PC-9 (cell line): ENCODE data around the gene TTBK2. TPM values are rescaled to one million over a fixed set of nuclear protein-coding genes. Genes with fewer than 3 reads are reported as not detected.

Experiments used
- BruUV-seq: library from RNA; stranded (reverse); fragments of 400-500 nt; replicated peaks from 2 replicates; lab custom pipeline; 2021; lab: Mats Ljungman, UMichigan
- CTCF ChIA-PET: fragments of 300-600 bp; sonication (Branson Sonifier 250); formaldehyde crosslinking; loops from one replicate; lab custom pipeline; 2022; ENCODE audit warnings: antibody characterized with exemption; lab: Charles Lee
- POLR2A ChIA-PET: fragments of 300-600 bp; sonication (Branson Sonifier 250); formaldehyde crosslinking; loops from one replicate; lab custom pipeline; 2022; ENCODE audit warnings: antibody characterized with exemption; ENCODE audit not compliant: unreplicated experiment; lab: Charles Lee
- DNase-seq, 2 experiments: peaks; one replicate each; pipeline versions ENCODE4 v3.0.0 to v3.0.0-alpha.2; 2015 to 2022; ENCODE audit warnings: mixed read lengths in 1 of 2
- H2AFZ ChIP-seq: fragments of 200-600 bp; sonication (generic); 2 replicates; pipeline ENCODE4 v1.8.1; 2017; ENCODE audit warnings: antibody characterized with exemption
- H3F3A ChIP-seq: fragments of 200-600 bp; sonication (generic); 2 replicates; pipeline ENCODE4 v1.8.1; 2017; ENCODE audit warnings: antibody characterized with exemption, mild to moderate bottlenecking, low read depth; ENCODE audit not compliant: insufficient read depth
- H3K27ac ChIP-seq: fragments of 200-600 bp; sonication (generic); 2 replicates; pipeline ENCODE4 v1.6.1; 2016; ENCODE audit warnings: mixed run types
- H3K27me3 ChIP-seq: fragments of 200-600 bp; sonication (generic); 2 replicates; pipeline ENCODE4 v1.6.1; 2016; ENCODE audit warnings: low read depth, mixed run types; ENCODE audit not compliant: insufficient read depth
- H3K36me3 ChIP-seq: fragments of 200-600 bp; sonication (generic); 2 replicates; pipeline ENCODE4 v1.6.1; 2016; ENCODE audit warnings: low read depth, mixed run types
- H3K4me1 ChIP-seq: fragments of 200-600 bp; sonication (generic); replicated peaks from 2 replicates; pipeline ENCODE4 v1.6.1; 2016; ENCODE audit warnings: mixed run types; ENCODE audit not compliant: insufficient read depth
- H3K4me2 ChIP-seq: fragments of 200-600 bp; sonication (generic); 2 replicates; pipeline ENCODE4 v1.6.1; 2017; ENCODE audit warnings: mixed run types
- H3K4me3 ChIP-seq: fragments of 200-600 bp; sonication (generic); 2 replicates; pipeline ENCODE4 v1.6.1; 2016; ENCODE audit warnings: mixed run types
- H3K79me2 ChIP-seq: fragments of 200-600 bp; sonication (generic); 2 replicates; pipeline ENCODE4 v1.6.1; 2017; ENCODE audit warnings: low read depth, mixed run types
- H3K9me2 ChIP-seq: fragments of 200-600 bp; sonication (generic); 2 replicates; pipeline ENCODE4 v1.8.1; 2017; ENCODE audit warnings: mild to moderate bottlenecking; ENCODE audit not compliant: insufficient read depth
- H3K9me3 ChIP-seq: fragments of 200-600 bp; sonication (generic); 2 replicates; pipeline ENCODE4 v1.8.1; 2016; ENCODE audit warnings: low read depth; ENCODE audit not compliant: insufficient read depth
- H4K20me1 ChIP-seq: fragments of 200-600 bp; sonication (generic); 2 replicates; pipeline ENCODE4 v1.8.1; 2017; ENCODE audit not compliant: insufficient read depth
- EZH2 ChIP-seq: fragments of 200-600 bp; sonication (generic); IDR thresholded peaks from 2 replicates; pipeline ENCODE4 v1.8.0; 2017; ENCODE audit warnings: antibody characterized with exemption, low read depth
- intact Hi-C: fragments of 100-400 bp; cut with micrococcal nuclease; formaldehyde crosslinking; loops from one replicate; pipeline ENCODE4 v1.10.0; 2022; ENCODE audit not compliant: unreplicated experiment
- total RNA-seq: library from RNA; stranded (reverse); gene quantifications from 2 replicates; pipeline ENCODE4 v1.2.3, GENCODE V29; 2021
- TF ChIP-seq, protein P1 (sequence below): fragments of 200-600 bp; sonication (generic); conservative IDR thresholded peaks from 2 replicates; pipeline ENCODE4 v1.6.1; 2017; ENCODE audit warnings: mixed run types, antibody characterized with exemption, mild to moderate bottlenecking, moderate library complexity

TTBK2 gene
- total RNA-seq, 1 experiment from 2014 or later, result 22.6 TPM

DNA sequence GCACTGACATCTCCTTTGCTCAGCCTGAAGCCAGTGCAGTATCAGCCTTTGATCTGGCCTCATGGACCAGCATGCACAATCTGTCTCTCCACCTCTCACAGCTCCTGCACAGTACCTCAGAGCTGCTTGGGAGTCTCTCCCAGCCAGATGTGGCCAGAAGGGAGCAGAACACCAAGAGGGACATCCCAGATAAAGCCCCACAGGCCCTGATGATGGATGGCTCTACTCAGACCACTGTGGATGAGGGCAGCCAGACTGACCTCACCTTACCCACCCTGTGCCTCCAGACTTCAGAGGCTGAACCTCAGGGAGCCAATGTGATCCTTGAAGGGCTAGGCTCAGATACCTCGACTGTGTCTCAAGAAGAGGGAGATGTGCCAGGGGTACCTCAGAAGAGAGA, 228.0 kb downstream of the TTBK2 start:
- TF ChIP-seq EZH2, result no peak
- TF ChIP-seq, protein P1, sequence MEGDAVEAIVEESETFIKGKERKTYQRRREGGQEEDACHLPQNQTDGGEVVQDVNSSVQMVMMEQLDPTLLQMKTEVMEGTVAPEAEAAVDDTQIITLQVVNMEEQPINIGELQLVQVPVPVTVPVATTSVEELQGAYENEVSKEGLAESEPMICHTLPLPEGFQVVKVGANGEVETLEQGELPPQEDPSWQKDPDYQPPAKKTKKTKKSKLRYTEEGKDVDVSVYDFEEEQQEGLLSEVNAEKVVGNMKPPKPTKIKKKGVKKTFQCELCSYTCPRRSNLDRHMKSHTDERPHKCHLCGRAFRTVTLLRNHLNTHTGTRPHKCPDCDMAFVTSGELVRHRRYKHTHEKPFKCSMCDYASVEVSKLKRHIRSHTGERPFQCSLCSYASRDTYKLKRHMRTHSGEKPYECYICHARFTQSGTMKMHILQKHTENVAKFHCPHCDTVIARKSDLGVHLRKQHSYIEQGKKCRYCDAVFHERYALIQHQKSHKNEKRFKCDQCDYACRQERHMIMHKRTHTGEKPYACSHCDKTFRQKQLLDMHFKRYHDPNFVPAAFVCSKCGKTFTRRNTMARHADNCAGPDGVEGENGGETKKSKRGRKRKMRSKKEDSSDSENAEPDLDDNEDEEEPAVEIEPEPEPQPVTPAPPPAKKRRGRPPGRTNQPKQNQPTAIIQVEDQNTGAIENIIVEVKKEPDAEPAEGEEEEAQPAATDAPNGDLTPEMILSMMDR, result no peak
- POLR2A ChIA-PET, result no interaction called here
- H3K4me2 ChIP-seq, result no peak overlapping the region
- no peaks in the 10 kb centered on the region for H3K36me3 ChIP-seq
- H3K9me2 ChIP-seq, result no peaks in the 10 kb centered on the region
- no peaks in the 10 kb centered on the region for H3K9me3 ChIP-seq
- no peaks in the 10 kb centered on the region for H3K27me3 ChIP-seq
- intact Hi-C loops, result no loop called here
- BruUV-seq, result no TSS peak
- H3K4me3 ChIP-seq, result no peak overlapping the region
- H3F3A ChIP-seq, result no peaks in the 10 kb centered on the region
- no peaks in the 10 kb centered on the region for H3K4me1 ChIP-seq
- H3K27ac ChIP-seq, result no peak overlapping the region
- H4K20me1 ChIP-seq, result no peaks in the 10 kb centered on the region
- CTCF ChIA-PET, result no interaction called here
- no peaks in the 10 kb centered on the region for H3K79me2 ChIP-seq
- H2AFZ ChIP-seq, result no peak overlapping the region
- DNase-seq, result no peak

DNA sequence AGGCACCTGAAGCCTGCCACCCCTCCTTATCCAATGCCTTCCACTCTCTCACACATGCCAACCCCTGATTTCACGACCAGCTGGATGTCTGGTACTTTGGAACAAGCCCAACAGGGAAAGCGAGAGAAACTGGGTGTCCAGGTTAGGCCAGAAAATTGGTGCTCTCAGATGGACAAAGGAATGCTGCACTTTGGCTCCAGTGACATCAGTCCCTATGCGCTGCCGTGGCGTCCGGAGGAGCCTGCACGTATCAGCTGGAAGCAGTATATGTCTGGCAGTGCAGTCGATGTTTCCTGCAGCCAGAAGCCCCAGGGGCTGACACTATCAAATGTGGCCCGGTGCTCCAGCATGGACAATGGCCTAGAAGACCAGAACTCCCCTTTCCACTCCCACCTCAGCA, 228.8 kb downstream of the TTBK2 start:
- H3K79me2 ChIP-seq, result no peaks in the 10 kb centered on the region
- no peak overlapping the region for H3K27ac ChIP-seq
- POLR2A ChIA-PET, result no interaction called here
- no peaks in the 10 kb centered on the region for H4K20me1 ChIP-seq
- no peaks in the 10 kb centered on the region for H3K9me2 ChIP-seq
- intact Hi-C loops, result no loop called here
- no peaks in the 10 kb centered on the region for H3K9me3 ChIP-seq
- no peaks in the 10 kb centered on the region for H3K4me1 ChIP-seq
- DNase-seq, result no peak
- no peaks in the 10 kb centered on the region for H3K36me3 ChIP-seq
- H3K4me2 ChIP-seq, result no peak overlapping the region
- BruUV-seq, result no TSS peak
- no peaks in the 10 kb centered on the region for H3K27me3 ChIP-seq
- H3K4me3 ChIP-seq, result no peak overlapping the region
- H2AFZ ChIP-seq, result no peak overlapping the region
- H3F3A ChIP-seq, result no peaks in the 10 kb centered on the region
- TF ChIP-seq EZH2, result no peak
- TF ChIP-seq, protein P1, result no peak
- CTCF ChIA-PET, result no interaction called here

DNA sequence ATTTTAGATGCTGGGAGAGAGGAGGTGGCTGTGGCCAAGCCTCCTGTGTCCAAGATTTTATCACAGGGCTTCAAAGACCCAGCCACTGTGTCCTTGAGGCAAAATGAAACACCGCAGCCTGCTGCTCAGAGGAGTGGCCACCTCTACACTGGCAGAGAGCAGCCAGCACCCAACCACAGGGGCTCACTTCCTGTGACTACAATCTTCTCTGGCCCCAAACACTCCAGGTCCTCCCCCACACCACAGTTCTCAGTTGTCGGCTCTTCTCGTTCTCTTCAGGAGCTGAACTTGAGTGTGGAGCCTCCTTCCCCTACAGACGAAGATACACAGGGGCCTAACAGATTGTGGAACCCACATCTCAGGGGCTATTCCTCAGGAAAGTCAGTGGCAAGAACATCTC, 229.3 kb downstream of the TTBK2 start:
- no peaks in the 10 kb centered on the region for H3K27me3 ChIP-seq
- POLR2A ChIA-PET, result no interaction called here

More for the DNA sequence above, 229.3 kb downstream of the TTBK2 start:
- no peak overlapping the region for H3K27ac ChIP-seq
- H3K36me3 ChIP-seq, result no peaks in the 10 kb centered on the region
- H2AFZ ChIP-seq, result no peak overlapping the region
- no peak overlapping the region for H3K4me2 ChIP-seq
- no peaks in the 10 kb centered on the region for H3K79me2 ChIP-seq
- H3F3A ChIP-seq, result no peaks in the 10 kb centered on the region
- BruUV-seq, result no TSS peak
- no peaks in the 10 kb centered on the region for H3K9me2 ChIP-seq
- TF ChIP-seq, protein P1, result no peak
- no peak for TF ChIP-seq EZH2
- H3K4me3 ChIP-seq, result no peak overlapping the region
- no peaks in the 10 kb centered on the region for H3K4me1 ChIP-seq
- intact Hi-C loops, result no loop called here
- DNase-seq, result no peak
- CTCF ChIA-PET, result no interaction called here
- H4K20me1 ChIP-seq, result no peaks in the 10 kb centered on the region
- no peaks in the 10 kb centered on the region for H3K9me3 ChIP-seq

Other genes with a start within 250 kb of the TTBK2 start
- gene CDAN1, start 183.7 kb downstream of the TTBK2 start, total RNA-seq, result 19.2 and 23.4 TPM in 2 replicates
- gene UBR1, start 185.3 kb upstream of the TTBK2 start, total RNA-seq, result 17.1 and 18.2 TPM in 2 replicates
- 12.5 and 17.5 TPM in 2 replicates for gene TMEM62, start 212.8 kb upstream of the TTBK2 start, total RNA-seq